OCI-LY1 (cell line): ENCODE measurements around the gene TICAM1.
"Not testable (repeated sequence)": the region's sequence is repeated elsewhere in the genome, so short reads cannot be mapped to it uniquely, and the experiment has no call there.

Experiments used
- H2AFZ ChIP-seq: fragments of 200-600 bp; sonication (generic), shearing (Covaris generic); 2 replicates; pipeline ENCODE4 v1.6.0; 2014; ENCODE audit warnings: antibody characterized with exemption, mild to moderate bottlenecking, low read length
- H3F3A ChIP-seq: fragments of 200-600 bp; sonication (generic), shearing (Covaris generic); 2 replicates; pipeline ENCODE4 v1.6.0; 2014; ENCODE audit warnings: mild to moderate bottlenecking, antibody characterized with exemption, low read length, moderate library complexity; ENCODE audit not compliant: insufficient read depth
- H3K27ac ChIP-seq: fragments of 200-600 bp; sonication (generic); 2 replicates; pipeline ENCODE4 v1.5.1; 2014; ENCODE audit warnings: low read length, mixed run types, mild to moderate bottlenecking, low read depth; ENCODE audit not compliant: poor library complexity, severe bottlenecking
- H3K27me3 ChIP-seq: fragments of 200-600 bp; sonication (generic); 2 replicates; pipeline ENCODE4 v1.6.0; 2014; ENCODE audit warnings: antibody characterized with exemption, mild to moderate bottlenecking, low read length, moderate library complexity; ENCODE audit not compliant: insufficient read depth
- H3K36me3 ChIP-seq: fragments of 200-600 bp; sonication (generic); 2 replicates; pipeline ENCODE4 v1.6.1; 2014; ENCODE audit warnings: mild to moderate bottlenecking, antibody characterized with exemption, low read length, moderate library complexity, mixed read lengths; ENCODE audit not compliant: insufficient read depth
- H3K4me1 ChIP-seq: fragments of 200-600 bp; sonication (generic); 2 replicates; pipeline ENCODE4 v1.5.1; 2014; ENCODE audit warnings: mild to moderate bottlenecking, low read length, moderate library complexity; ENCODE audit not compliant: insufficient read depth, severe bottlenecking
- H3K4me2 ChIP-seq: fragments of 200-600 bp; sonication (generic), shearing (Covaris generic); 2 replicates; pipeline ENCODE4 v1.6.1; 2014; ENCODE audit warnings: low read length
- H3K4me3 ChIP-seq: fragments of 200-600 bp; sonication (generic); 2 replicates; pipeline ENCODE4 v1.5.1; 2014; ENCODE audit warnings: low read length, low read depth, mild to moderate bottlenecking, mixed read lengths; ENCODE audit not compliant: poor library complexity, severe bottlenecking
- H3K79me2 ChIP-seq: fragments of 200-600 bp; shearing (Covaris generic); 2 replicates; pipeline ENCODE4 v1.6.1; 2016; ENCODE audit warnings: mixed run types, low read length, mixed read lengths; ENCODE audit not compliant: insufficient read depth
- H3K9ac ChIP-seq: fragments of 200-600 bp; sonication (generic), shearing (Covaris generic); 2 replicates; pipeline ENCODE4 v1.6.1; 2014; ENCODE audit warnings: mild to moderate bottlenecking, low read length, mixed read lengths
- H3K9me2 ChIP-seq: fragments of 200-600 bp; sonication (generic), shearing (Covaris generic); 2 replicates; pipeline ENCODE4 v1.6.1; 2014; ENCODE audit warnings: low read depth, mild to moderate bottlenecking, low read length, mixed read lengths
- H3K9me3 ChIP-seq: fragments of 200-600 bp; shearing (Covaris generic); 2 replicates; pipeline ENCODE4 v1.6.1; 2014; ENCODE audit warnings: low read length, mixed read lengths
- H4K20me1 ChIP-seq: fragments of 200-600 bp; sonication (generic), shearing (Covaris generic); 2 replicates; pipeline ENCODE4 v1.6.0; 2016; ENCODE audit warnings: mild to moderate bottlenecking, low read length; ENCODE audit not compliant: insufficient read depth
- CTCF ChIP-seq: fragments of 200-600 bp; sonication (generic), shearing (Covaris generic); IDR thresholded peaks from 2 replicates; pipeline ENCODE4 v1.5.1; 2017; ENCODE audit warnings: mild to moderate bottlenecking, antibody characterized with exemption, low read length, moderate library complexity, mixed read lengths
- EZH2 ChIP-seq: fragments of 200-600 bp; sonication (generic), shearing (Covaris generic); IDR thresholded peaks from 2 replicates; pipeline ENCODE4 v1.8.0; 2017; ENCODE audit warnings: borderline replicate concordance, mixed run types, mild to moderate bottlenecking, antibody characterized with exemption, low read length, moderate library complexity, mixed read lengths

The TICAM1 gene

GRCh38 chr19:4866595-4867424, 35.3 kb upstream of the TICAM1 start:
- Histone ChIP-seq H3K9me2 (no peaks in the 10 kb centered on the region), H3K27me3 (no peaks in the 10 kb centered on the region), H3K36me3 (no peaks in the 10 kb centered on the region), H3K9me3 (no peaks in the 10 kb centered on the region), H3K4me2 (peak overlapping the region; percentile 89), H4K20me1 (no peaks in the 10 kb centered on the region), H3F3A (no peaks in the 10 kb centered on the region), H3K27ac (peak overlapping the region; percentile 69), H2AFZ (no peak overlapping the region), H3K4me1 (peaks cover 32% of the 10 kb centered on the region), H3K9ac (peak overlapping the region; percentile 94), H3K79me2 (no peaks in the 10 kb centered on the region), H3K4me3 (peak overlapping the region; percentile 92)
- TF ChIP-seq CTCF (no peak), EZH2 (no peak)

- Histone ChIP-seq H3K27ac (no peak overlapping the region), H3K79me2 (no peaks in the 10 kb centered on the region), H3K4me3 (no peak overlapping the region), H3K9me2 (no peaks in the 10 kb centered on the region), H3K4me1 (peaks cover 21% of the 10 kb centered on the region), H3K9me3 (no peaks in the 10 kb centered on the region), H4K20me1 (no peaks in the 10 kb centered on the region), H2AFZ (no peak overlapping the region), H3K36me3 (peaks cover 28% of the 10 kb centered on the region; the same call in 1 of the 2 replicates), H3K27me3 (no peaks in the 10 kb centered on the region), H3K9ac (no peak overlapping the region), H3F3A (no peaks in the 10 kb centered on the region), H3K4me2 (no peak overlapping the region)
- no peak for TF ChIP-seq EZH2
- no peak for TF ChIP-seq CTCF
These were observed 29.6 kb upstream of the TICAM1 start for GRCh38 chr19:4861147-4861546.

GRCh38 chr19:4859697-4860096, 28.2 kb upstream of the TICAM1 start:
- Histone ChIP-seq H4K20me1 (no peaks in the 10 kb centered on the region), H3K9me3 (no peaks in the 10 kb centered on the region), H3K27ac (no peak overlapping the region), H3K4me3 (no peak overlapping the region), H3K4me2 (no peak overlapping the region), H3K9me2 (no peaks in the 10 kb centered on the region), H3K4me1 (peaks cover 14% of the 10 kb centered on the region), H3K9ac (no peak overlapping the region), H3K36me3 (peaks cover 38% of the 10 kb centered on the region; the same call in 1 of the 2 replicates), H3K79me2 (no peaks in the 10 kb centered on the region), H3K27me3 (no peaks in the 10 kb centered on the region), H3F3A (no peaks in the 10 kb centered on the region), H2AFZ (no peak overlapping the region)
- TF ChIP-seq CTCF (no peak), EZH2 (no peak)

GRCh38 chr19:4856468-4856867, 25.0 kb upstream of the TICAM1 start:
- not testable (repeated sequence) for H3K27me3 ChIP-seq, H3K4me2 ChIP-seq, H4K20me1 ChIP-seq, H3F3A ChIP-seq, H3K9ac ChIP-seq, H3K79me2 ChIP-seq, H3K27ac ChIP-seq, H3K4me3 ChIP-seq, H3K4me1 ChIP-seq, H2AFZ ChIP-seq, H3K9me2 ChIP-seq, H3K9me3 ChIP-seq
- peaks cover 38% of the 10 kb centered on the region; the same call in 1 of the 2 replicates for H3K36me3 ChIP-seq

- Histone ChIP-seq H3K36me3 (peaks cover 26% of the 10 kb centered on the region; the same call in 1 of the 2 replicates), H3K4me1 (peaks cover 17% of the 10 kb centered on the region)
- not testable (repeated sequence) for H3K27me3 ChIP-seq, H3K79me2 ChIP-seq, H4K20me1 ChIP-seq, H3F3A ChIP-seq, H3K9me3 ChIP-seq, H3K4me2 ChIP-seq, H3K4me3 ChIP-seq, H3K27ac ChIP-seq, H3K9ac ChIP-seq, H3K9me2 ChIP-seq, H2AFZ ChIP-seq
These were observed 22.0 kb upstream of the TICAM1 start for GRCh38 chr19:4853506-4853905.
